ENCODE results near the gene ZBTB20.
"Not testable (repeated sequence)": the region's sequence is repeated elsewhere in the genome, so short reads cannot be mapped to it uniquely, and the experiment has no call there.

Gene ZBTB20

DNA sequence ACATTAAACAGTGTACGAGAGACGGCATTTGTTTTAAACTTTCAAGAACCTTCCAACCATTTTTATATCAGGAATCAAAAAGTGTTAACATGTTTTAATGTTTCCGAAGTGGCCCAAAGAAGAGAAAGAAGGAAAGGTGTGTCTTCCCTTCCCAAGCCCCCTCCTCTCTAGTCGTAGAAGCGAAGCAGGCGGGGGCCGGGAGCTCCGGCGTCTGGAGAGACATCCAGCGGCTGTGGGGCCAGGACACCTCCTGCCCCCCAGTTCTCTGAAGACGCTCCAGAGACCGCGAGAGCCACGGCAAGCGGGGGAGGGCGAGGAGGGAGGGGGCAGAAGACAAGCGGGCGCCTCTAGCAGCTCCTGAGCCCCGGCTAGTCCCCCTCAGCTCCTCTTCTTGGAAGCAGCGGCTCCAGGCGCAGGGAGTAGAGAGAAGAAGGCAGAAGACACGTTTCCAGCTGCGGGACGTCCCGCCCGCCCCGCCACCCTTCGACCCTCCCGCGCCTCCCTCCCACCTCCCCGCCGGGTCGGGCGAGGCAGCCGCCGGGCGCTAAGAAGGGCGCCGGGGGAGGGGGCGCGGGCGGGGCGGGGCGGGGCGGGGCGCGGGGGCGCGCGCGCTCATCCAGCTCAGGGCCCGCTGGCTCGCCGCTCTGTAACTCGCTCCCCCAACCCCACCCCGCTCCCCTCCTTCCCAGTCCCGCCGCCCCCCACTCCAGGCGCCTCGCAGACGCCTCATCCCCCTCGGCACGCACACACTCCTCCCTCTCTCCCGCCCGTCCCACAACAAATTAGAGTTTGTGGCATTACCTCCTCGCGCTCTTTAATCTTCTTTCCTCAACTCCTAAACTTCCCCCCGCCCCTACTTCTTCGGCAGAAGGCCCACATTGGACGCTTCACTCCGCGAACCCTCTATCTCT lies at the start of gene ZBTB20:
Gene ZBTB20 (minus strand): TSS at position 871 of the 911 bp plus-strand sequence.
- DNase-seq = no peak

DNA sequence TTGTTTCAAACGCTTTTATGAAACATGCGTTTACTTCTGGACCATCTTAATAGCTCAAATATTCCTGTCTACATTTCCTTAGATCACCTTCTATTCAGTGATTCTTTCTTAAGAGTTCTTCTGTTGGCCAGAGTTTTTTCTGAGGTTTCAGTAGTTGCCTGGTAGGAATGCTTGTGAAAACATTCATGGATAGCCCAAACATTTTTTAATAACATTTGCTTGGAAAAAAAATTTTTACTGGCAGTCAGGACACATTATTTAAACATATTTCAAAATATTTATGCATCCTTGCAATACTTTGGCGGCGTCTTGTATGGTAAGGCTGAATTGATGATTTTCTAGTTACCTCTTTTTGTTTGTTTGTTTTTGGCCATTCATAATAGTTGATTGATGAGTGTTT lies 47.4 kb upstream of the ZBTB20 start:
- DNase-seq = no peak

DNA sequence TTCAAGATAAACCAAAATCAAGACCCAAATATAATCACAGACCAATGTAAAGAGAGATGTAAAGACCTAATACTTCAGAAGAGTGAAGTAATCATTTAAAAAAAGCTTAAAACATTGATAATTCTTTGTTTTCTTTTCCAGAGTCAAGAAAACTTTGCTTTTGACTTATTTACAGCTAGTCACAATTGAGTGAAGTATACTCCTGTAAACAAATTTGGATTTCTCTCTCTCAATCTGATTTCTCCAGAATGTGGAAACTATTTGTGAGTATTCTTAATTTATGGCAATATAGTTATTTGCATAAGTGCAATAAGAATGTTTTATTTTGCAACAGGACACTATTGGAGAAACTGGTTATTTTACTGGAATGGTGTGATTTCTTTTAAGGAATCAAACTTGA lies 43.7 kb upstream of the ZBTB20 start:
- DNase-seq = no peak

DNA sequence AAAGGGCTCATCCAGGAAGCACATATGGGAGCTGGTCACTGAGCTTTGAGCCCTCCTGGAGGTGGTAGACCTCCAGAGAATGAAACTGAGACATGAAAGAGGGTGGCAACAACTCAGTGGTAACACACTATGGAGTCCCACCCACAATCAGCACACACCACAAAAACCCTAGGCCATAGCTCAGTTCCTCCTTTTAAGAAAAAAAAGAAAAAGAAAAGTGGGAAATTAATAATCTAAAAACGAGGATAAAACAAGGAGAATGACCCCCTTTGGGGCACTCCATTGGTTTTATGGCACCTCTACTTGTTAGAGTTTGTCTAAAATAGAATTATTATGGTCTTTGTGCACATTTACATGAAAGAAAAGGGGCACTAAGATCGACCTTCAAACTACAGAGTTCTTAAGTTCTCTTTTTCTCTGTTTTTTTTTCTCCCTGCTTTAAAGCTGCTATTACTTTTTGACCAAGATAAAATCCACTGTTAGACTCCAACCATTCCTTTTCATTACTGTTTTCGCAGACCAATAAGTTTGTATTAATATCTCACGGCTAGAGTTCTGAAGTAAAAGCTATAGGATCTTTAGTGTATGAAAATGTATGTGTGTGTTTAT lies 40.2 kb upstream of the ZBTB20 start:
- no peak for DNase-seq

DNA sequence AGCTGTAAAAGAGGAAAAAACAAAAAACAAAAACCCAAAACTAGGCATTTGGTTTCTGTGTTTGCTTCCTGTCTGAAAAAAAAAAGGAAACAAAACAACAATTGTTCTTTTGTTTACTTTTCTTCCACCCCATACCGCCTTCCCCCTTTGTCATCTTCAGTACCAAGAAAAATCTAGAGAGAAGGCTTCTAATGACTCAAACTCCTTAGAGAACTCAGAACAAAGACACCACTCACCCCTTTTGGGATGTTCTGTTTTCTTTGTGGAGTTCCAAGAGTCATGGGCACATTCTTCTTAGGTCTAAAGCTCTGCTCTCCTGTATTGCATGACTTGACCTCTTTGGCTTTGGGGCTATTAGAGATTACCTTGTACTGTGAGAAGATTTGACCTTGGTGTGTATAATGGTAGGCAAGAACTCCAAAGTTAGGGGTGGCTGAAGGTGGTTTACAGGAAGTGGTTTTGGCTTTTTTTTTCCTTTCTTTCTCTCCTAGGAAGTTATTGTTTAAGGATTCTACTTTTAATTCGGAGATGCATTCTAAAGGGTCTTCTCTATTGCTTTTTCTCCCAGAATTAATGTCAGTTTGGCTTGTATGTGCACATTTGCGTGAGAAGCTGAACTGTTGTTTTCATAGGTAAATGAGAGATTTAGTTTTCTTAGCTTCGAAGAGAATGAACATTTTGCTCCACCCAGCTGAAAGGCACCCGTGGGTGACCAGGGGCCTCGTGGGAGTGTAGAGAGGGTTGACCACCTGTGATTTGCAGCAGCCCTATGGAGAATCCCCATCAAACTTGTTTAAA lies 39.5 kb upstream of the ZBTB20 start:
- DNase-seq = no peak

DNA sequence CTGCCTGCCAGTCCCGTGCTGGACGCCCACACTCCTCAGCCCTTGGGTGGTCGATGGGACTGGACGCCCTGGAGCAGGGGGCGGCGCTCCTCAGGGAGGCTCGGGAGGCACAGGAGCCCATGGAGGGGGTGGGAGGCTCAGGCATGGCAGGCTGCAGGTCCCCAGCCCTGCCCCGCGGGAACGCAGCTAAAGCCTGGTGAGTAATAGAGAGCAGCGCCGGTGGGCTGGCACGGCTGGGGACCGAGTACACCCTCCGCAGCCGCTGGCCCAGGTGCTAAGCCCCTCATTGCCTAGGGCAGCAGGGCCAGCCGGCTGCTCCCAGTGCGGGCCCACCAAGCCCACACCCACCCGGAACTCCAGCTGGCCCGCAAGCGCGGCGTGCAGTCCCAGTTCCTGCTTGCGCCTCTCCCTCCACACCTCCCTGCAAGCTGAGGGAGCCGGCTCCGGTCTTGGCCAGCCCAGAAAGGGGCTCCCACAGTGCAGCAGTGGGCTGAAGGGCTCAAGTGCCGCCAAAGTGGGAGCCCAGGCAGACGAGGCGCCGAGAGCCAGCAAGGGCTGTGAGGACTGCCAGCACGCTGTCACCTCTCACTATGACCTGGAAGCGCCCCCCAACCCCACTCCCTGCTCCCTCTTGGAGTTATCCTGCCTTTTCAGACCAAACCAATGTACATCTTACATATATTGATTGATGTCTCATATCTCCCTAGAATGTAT lies 37.9 kb upstream of the ZBTB20 start:
- not testable (repeated sequence) for DNase-seq

DNA sequence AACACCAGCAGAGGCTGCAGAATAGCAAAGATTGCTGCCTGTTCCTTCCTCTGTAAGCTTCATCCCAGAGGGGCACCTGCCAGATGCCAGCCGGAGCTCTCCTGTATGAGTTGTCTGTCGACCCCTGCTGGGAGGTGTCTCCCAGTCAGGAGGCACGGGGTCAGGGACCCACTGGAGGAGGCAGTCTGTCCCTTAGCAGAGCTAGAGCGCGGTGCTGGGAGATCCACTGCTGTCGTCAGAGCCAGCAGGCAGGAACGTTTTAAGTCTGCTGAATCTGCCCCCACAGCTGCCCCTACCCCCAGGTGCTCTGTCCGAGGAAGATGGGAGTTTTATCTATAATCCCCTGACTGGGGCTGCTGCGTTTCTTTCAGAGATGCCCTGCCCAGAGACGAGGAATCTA lies 31.8 kb upstream of the ZBTB20 start:
- not testable (repeated sequence) for DNase-seq

DNA sequence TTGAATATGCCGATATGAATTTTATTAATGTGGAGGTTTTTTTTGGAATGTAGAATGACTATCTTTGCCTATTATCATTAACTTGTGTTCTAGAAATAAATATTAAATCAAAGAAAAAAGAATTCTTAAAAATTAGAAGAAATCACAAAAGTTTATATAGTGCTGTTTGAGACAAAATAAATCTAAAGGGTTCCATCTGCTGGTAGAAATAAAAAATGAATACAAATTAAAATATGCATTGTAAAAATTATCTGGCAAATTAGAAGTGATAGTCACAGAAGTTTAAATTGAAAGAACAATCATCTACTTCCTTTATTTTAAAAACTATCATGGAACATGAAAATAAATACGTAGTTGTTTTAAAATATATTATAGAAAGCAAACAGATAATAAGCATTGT lies 22.7 kb upstream of the ZBTB20 start:
- DNase-seq = no peak

DNA sequence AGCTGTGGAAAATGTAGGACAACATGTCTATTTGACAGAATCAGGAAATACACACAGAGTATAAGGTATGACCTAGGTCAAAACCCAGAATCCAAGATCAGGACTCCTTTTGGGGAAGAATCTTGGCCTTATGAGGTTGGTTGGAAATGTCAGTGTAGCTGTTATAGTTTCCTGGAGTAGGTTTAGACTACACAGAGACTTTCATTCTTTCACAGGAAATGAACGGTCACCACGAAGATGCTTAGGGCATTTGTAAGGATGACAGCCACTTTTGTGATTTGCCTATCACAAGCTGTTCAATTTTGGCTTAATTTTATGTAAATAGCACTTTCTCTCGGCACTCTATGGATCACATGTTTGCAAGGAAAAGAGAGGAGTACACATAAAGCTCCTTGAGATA lies 18.6 kb upstream of the ZBTB20 start:
- DNase-seq = no peak

DNA sequence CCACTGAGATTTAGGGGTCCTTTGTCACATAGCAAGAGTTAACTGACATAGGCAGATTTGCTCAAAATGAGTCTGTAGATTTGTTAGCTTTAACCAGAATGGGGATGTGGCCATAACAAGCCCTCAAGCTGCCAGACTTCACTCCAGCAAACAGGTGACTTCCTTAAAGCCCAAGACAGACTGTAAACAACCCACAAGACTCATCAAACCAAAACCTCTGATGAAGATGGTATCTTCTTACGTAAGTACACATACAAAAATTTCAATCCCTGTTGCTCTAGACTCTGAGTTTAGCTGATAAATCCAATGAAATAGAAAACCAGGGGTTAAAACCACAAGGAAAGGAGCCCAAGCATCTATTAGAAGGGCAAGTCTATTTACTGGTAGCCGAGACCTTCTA lies 18.2 kb upstream of the ZBTB20 start:
- no peak for DNase-seq

DNA sequence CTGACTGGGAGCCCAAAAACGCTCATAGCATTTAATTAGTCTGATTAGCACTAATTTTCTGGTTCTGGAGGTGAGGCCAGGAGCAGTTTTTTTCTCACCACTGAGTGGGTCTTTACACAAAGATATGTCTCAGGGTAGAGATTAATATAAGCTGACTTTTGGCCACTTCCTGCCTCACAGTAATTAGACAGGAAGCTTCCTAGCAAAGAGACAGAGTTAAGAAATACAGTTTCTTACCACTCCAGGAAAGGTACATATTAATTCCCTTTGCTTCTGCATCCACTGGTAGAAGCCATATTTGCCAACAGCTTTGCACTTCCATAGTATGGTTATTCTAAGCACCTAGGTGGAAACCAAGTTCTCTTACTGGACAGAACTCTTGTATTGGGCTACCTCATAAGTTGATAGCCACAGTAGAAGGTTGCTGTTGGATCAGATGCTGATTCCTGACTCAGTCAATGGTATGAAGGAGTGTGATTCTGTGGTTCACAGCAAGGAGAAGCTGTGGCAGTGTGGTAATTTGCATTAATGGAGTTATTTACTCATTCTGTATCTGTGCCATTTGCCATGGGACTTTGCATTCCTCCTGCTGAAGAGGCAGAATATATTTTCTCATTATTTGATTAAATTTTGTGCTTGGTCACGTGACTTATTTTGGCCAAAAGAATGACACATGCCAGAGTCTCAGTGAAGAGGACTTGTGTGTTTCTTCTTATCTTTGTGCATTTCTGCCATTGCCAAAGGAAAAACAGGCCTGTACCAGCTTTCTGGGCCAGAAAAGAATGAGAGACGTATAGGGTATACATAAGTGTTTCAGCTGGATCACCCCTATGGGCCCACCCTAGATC lies 17.5 kb upstream of the ZBTB20 start:
- DNase-seq = no peak

DNA sequence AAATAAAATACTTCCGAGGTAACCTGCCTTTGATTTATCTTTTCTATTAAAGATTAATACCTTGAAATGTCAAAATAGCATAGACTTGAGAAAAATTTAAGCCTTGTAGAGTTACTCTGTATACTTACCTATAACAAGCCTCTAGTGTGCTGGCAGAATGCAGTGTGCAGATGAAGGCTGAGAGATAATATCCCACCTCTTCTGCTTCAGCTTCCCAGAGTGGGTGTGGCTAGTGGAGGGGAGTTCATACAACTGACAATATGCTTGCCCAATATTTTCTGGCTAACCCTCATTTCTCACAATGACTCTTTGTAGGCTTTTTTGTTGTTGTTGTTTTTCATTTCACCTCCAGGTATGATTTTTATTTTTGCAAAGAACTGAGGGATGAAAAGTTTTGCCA lies 15.7 kb upstream of the ZBTB20 start:
- no peak for DNase-seq

DNA sequence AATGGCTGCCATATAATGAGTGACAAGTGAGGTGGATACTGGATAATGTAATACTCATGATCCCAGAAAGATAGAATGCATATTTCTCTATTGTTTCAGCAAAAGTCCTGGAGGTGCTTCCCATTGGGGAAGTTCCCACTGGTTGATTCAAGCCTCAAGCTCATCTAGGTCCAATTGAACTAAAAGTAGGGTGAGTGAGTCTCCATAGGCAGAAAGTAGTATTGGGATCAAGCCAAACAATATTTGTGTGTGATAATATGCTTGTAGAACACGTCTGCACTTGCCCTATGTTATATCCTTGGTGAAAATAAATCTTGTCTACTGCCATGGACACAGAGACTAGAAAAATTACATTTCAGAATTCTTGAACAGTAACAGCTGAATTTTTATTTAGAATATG lies 14.8 kb upstream of the ZBTB20 start:
- no peak for DNase-seq

DNA sequence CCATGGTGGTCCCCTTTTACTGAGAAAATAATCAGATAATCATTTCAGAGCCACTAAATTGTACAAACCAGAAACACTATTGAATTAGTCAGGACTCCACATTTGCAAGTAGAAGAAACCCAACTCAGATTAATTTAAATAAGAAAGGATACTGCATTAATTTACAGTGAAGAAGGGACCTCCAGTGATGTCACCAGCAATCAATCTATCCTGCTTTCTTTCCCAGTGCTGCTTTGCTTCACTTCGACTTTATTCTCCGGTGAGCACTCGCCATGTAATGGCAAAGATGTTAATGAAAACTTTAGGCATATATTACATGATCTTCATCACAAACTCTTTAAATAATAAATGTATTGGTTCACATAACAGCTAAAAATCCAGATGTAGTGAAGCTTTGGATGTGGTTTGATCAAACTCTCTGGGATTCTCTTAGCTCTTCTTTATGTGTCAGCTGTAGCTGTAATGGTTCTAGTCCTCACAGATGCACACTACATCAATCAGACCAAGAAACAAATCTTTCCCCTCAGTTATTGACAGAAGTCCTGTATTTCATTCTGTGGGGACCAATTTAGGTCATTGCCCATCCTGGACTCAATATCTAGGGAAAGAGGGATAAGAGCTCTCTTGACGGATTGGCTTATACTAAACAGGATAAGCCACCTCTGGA lies 14.2 kb upstream of the ZBTB20 start:
- no peak for DNase-seq

DNA sequence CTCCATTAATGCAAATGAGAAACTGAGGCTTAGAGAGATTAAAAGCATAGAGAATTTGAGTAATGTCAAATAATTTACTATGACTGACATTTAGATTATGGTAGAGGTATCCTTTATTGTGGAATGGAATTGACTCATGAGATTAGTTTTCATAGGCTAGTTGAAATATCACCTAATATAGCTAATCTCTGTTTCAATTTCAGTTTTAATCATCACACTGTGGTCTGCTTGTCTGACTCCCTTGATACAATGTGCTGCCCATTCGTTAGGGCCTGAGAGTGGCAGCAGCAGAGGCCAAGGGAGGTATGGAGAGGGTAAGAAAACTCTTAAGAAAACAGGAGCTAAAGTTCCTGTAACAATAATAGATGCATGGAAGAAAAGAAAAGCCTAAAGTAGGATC lies 13.2 kb upstream of the ZBTB20 start:
- no peak for DNase-seq

DNA sequence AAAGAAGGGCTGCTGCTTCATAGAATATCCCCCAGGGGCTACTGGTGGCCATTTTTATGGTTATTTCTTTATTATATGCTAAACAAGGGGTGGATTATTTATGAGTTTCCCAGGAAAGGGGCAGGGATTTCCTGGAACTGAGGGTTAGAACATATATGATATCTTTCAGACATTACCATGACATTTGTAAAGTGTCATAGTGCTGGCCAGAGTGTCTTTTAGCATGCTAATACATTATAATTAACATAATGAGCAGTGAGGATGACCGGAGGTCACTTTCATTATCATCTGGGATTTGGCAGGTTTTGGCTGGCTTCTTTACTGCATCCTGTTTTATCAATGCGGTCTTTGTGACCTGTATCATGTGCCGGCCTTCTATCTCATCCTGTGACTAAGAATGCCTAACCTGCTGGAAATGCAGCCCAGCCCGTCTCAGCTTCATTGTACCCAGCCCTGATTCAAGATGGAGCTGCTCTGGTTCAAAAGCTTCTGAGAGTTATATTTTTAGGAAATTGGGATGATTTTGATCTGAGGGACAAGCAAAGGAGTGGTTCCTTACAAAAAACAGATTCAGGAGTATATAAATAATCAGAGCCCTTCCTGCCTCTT lies 9.1 kb upstream of the ZBTB20 start:
- DNase-seq = no peak

DNA sequence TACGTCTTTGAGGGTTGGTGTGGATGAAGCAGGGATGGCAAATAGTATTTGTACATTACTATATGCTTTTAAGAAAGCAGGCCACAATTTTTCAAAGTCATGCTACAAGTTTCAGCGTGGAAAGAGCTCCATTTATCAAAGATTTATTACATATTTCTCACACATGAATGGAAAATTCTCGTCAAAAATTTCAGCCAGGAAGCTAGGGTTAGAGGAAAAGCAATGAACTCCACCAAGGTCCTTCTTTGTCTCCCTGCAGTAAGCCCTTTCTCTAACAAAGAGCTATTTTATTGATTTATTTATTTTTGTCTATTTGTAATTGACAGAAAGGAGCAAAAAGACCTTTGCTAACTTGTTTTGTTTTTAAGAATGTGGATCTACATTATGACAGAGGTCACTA lies 7.5 kb upstream of the ZBTB20 start:
- no peak for DNase-seq

DNA sequence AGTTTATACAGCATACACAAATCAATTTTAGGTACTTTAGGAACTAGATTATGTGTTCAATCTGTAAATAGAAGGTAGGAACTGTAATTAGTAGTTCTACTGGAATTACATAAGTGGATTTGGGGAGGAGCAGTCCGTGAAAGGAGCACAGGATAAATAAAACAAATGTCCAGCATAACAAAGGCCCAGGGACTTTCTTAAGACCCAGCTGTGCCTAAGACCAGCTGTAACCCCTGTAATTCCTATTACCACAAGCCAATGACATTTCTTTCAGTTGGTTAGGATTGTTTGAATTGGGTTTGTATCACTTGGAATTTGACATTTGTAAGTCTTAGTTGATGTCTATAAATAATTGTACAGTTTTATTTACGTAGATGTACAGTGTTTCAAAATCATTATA lies 4.8 kb upstream of the ZBTB20 start:
- DNase-seq = no peak

DNA sequence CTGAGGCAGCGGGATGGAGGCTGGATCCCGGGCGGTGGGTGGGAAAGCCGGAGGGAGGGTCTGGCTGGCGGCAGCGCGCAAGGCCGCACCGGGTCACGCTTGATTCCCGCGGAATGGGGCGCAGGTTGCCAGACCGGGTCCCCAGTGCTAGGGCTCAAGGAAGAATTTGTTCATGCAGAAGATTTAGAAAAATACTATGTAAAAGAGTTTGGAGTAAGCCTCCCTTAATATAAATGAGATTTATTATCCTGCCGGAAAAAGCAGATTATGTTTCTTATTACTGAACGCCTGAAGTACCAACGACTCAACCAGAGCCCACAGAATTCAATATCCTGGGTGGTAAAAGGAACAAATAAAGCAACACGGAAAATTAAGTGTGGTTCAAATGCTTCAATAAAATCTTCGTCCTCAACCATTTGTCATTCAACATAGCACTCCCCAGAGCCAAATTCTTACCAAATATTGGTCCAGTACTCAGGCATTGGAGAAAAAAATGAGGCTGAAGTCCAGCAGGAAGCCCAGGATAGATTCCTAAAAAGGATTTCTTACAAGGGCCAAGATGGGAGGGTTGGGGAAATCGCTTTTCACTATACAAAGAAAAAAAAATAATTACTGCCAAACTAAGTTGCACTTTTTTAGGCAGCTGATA lies 1.2 kb upstream of the ZBTB20 start:
- DNase-seq = no peak

DNA sequence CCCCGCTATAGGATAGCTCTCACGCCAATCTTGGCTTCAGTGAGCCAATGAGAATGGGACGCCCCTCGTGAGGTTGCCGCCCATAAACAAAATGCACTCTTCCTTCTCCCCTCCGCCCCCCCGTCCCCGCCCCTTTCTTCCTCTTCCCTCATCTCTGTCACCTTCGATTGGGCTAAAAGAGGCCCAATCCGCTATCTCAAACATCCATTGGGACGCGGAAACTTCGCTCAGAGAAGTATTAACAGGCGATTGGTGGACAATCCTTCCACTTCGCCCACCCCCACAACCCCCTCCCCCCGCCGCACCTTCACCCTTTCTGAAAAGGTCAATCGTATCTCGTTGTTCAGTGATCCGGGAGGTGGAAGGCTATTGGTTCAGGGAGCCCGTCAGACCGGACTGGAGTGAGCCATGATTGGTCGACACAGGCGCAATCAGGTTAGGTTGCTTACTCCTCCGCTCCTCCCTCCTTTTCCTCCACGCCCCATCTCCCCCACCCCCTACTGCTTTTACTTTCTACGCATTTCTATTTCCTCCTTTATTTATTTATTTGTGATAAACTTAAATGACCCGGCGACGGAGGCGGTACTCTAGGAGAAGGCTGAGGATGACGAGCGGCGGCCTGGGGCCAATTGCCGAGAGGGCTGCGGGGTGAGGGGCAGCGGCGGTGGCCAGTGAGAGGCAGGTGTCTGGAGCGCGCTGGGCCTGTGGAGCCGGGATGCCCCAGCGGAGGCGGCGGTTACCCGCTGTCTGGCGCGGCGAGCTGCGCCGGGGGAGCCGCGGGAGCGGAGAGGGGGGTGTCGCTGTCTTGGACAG lies 447 bp upstream of the ZBTB20 start:
- peak; percentile 100 for DNase-seq
